Endothelial cell of umbilical vein (primary cell): ENCODE measurements around the gene GAL. TPM values are rescaled to one million over a fixed set of nuclear protein-coding genes. Genes with fewer than 3 reads are reported as not detected.

Experiments used
- BruUV-seq: library from RNA; stranded (reverse); fragments of 400-500 nt; replicated peaks from 2 replicates; lab custom pipeline; 2021; lab: Mats Ljungman, UMichigan
- CTCF ChIA-PET: fragments of 300-600, 350-600 bp; sonication (Branson Sonifier 250); formaldehyde crosslinking; loops from one replicate; lab custom pipeline; 2021; ENCODE audit warnings: antibody characterized with exemption, inconsistent platforms; lab: Charles Lee
- POLR2A ChIA-PET: fragments of 300-600, 350-600 bp; sonication (Branson Sonifier 250); formaldehyde crosslinking; loops from one replicate; lab custom pipeline; 2021; ENCODE audit warnings: antibody characterized with exemption, inconsistent platforms; lab: Charles Lee
- DNase-seq: peaks from one replicate; pipeline ENCODE4 v3.0.0-alpha.2; 2011; ENCODE audit warnings: low read depth, low spot score
- FAIRE-seq: peaks from 2 replicates; lab custom pipeline; 2011; peaks lifted over from hg19 to GRCh38; lab: Jason Lieb, UNC
- H2AFZ ChIP-seq: 2 replicates; pipeline ENCODE4 v1.6.0; 2012; ENCODE audit warnings: low read depth, low read length, control low read depth, inconsistent platforms
- H3K27ac ChIP-seq: 2 replicates; pipeline ENCODE4 v1.5.1; 2011; ENCODE audit warnings: low read depth, mild to moderate bottlenecking, control low read depth, low read length, moderate library complexity; ENCODE audit not compliant: insufficient read depth
- H3K27me3 ChIP-seq, 2 experiments: 2 replicates each; pipeline versions ENCODE4 v1.6.0 to v1.6.1; 2011; ENCODE audit warnings: low read length in 2 of 2, mixed read lengths in 1 of 2; ENCODE audit not compliant: control insufficient read depth in 2 of 2, insufficient read depth in 2 of 2
- H3K36me3 ChIP-seq, 2 experiments: 2 replicates in 1 of 2; 3 replicates in 1 of 2; pipeline ENCODE4 v1.5.1; 2011; ENCODE audit warnings: low read length in 2 of 2, mild to moderate bottlenecking in 1 of 2, moderate library complexity in 1 of 2; ENCODE audit not compliant: control insufficient read depth in 2 of 2, insufficient read depth in 2 of 2; ENCODE audit errors: extremely low read depth in 1 of 2
- H3K4me1 ChIP-seq: 3 replicates; pipeline ENCODE4 v1.5.1; 2011; ENCODE audit warnings: mild to moderate bottlenecking, low read length; ENCODE audit not compliant: control insufficient read depth, insufficient read depth; ENCODE audit errors: extremely low read depth
- H3K4me2 ChIP-seq: 2 replicates; pipeline ENCODE4 v1.6.1; 2011; ENCODE audit warnings: low read length, control low read depth, mixed read lengths; ENCODE audit not compliant: insufficient read depth
- H3K4me3 ChIP-seq, 3 experiments: fragments of 200-600 bp in 1 of 3; sonication (generic), shearing (Covaris generic) in 1 of 3; replicated peaks in 1 of 3; 2 replicates each; pipeline ENCODE4 v1.5.1; 2011 to 2016; ENCODE audit warnings: control low read depth in 3 of 3, low read length in 3 of 3, mild to moderate bottlenecking in 2 of 3, inconsistent platforms in 1 of 3, low read depth in 1 of 3, moderate library complexity in 1 of 3; ENCODE audit not compliant: insufficient read depth in 1 of 3
- H3K79me2 ChIP-seq: 2 replicates; pipeline ENCODE4 v1.6.0; 2012; ENCODE audit warnings: low read length, inconsistent platforms; ENCODE audit not compliant: control insufficient read depth, insufficient read depth
- H3K9ac ChIP-seq: replicated peaks from 2 replicates; pipeline ENCODE3; 2011; ENCODE audit warnings: low read length, control low read depth; ENCODE audit not compliant: insufficient read depth; ENCODE audit errors: extremely low read depth
- H3K9me1 ChIP-seq: replicated peaks from 3 replicates; pipeline ENCODE4 v1.6.0; 2011; ENCODE audit warnings: mild to moderate bottlenecking, low read length; ENCODE audit not compliant: control insufficient read depth, insufficient read depth; ENCODE audit errors: extremely low read depth
- H3K9me3 ChIP-seq: replicated peaks from 2 replicates; pipeline ENCODE4 v1.5.1; 2012; ENCODE audit warnings: low read length, inconsistent platforms; ENCODE audit not compliant: control insufficient read depth, insufficient read depth
- H4K20me1 ChIP-seq: replicated peaks from 2 replicates; pipeline ENCODE3; 2011; ENCODE audit warnings: mild to moderate bottlenecking, low read length; ENCODE audit not compliant: control insufficient read depth, insufficient read depth; ENCODE audit errors: extremely low read depth
- CTCF ChIP-seq, 2 donors: IDR thresholded peaks; 1 replicate in 1 of 2; 2 replicates in 1 of 2; pipeline ENCODE4 v1.5.1; 2011; ENCODE audit warnings: low read length in 2 of 2, mild to moderate bottlenecking in 2 of 2, moderate library complexity in 2 of 2, control low read depth in 1 of 2, inconsistent platforms in 1 of 2, low read depth in 1 of 2; ENCODE audit not compliant: insufficient read depth in 1 of 2; ENCODE audit errors: extremely low read depth in 1 of 2
- EZH2 ChIP-seq: IDR thresholded peaks from 2 replicates; pipeline ENCODE4 v1.6.1; 2012; ENCODE audit warnings: borderline replicate concordance, low read depth, mild to moderate bottlenecking, moderate library complexity, low read length, inconsistent platforms; ENCODE audit not compliant: severe bottlenecking
- FOS ChIP-seq: IDR thresholded peaks from 2 replicates; pipeline ENCODE4 v1.6.1; 2011; ENCODE audit warnings: mild to moderate bottlenecking, low read length, moderate library complexity, borderline replicate concordance; ENCODE audit not compliant: insufficient read depth
- GATA2 ChIP-seq: IDR thresholded peaks from 2 replicates; pipeline ENCODE4 v1.7.0; 2011; ENCODE audit warnings: low read depth, mild to moderate bottlenecking, moderate library complexity, mixed read lengths, low read length; ENCODE audit not compliant: insufficient read length, insufficient read depth
- JUN ChIP-seq: IDR thresholded peaks from 2 replicates; pipeline ENCODE4 v1.6.1; 2011; ENCODE audit warnings: borderline replicate concordance, low read depth; ENCODE audit not compliant: insufficient read length, insufficient read depth
- MYC ChIP-seq: IDR thresholded peaks from one replicate; pipeline ENCODE4 v1.6.1; 2011; ENCODE audit warnings: mild to moderate bottlenecking, low read depth, low read length
- POLR2A ChIP-seq: IDR thresholded peaks from 2 replicates; pipeline ENCODE4 v1.6.1; 2012; ENCODE audit warnings: low read depth, mild to moderate bottlenecking, control low read depth, low read length
- POLR2AphosphoS5 ChIP-seq: IDR thresholded peaks from 2 replicates; pipeline ENCODE4 v1.6.1; 2012; ENCODE audit warnings: low read depth, mild to moderate bottlenecking, control low read depth, low read length, moderate library complexity; ENCODE audit not compliant: insufficient read depth
- dilution Hi-C: fragments of 300-500 bp; cut with MboI; formaldehyde crosslinking; loops from one replicate; pipeline ENCODE4 v1.15.0; 2019; ENCODE audit warnings: low sequenced_read_pairs; ENCODE audit not compliant: extremely low pct_ligation_motif_present
- intact Hi-C: fragments of 100-400 bp; cut with micrococcal nuclease; formaldehyde crosslinking; loops from one replicate; pipeline ENCODE4 v1.10.0; 2022
- polyA plus RNA-seq, 4 experiments: library from polyadenylated mRNA; depleted of rRNA in 3 of 4; stranded (reverse) in 3 of 4; unstranded in 1 of 4; fragments of >200 nt; gene quantifications; 2 replicates each; pipeline versions ENCODE4 v1.2.1 to v1.2.3, GENCODE V29; 2011 to 2012; ENCODE audit warnings: missing spikeins in 1 of 4
- total RNA-seq: library from RNA; stranded (reverse); gene quantifications from 2 replicates; pipeline ENCODE4 v1.2.3, GENCODE V29; 2021
- TF ChIP-seq, protein P1 (sequence below): IDR thresholded peaks from 2 replicates; pipeline ENCODE4 v1.6.1; 2011; ENCODE audit not compliant: insufficient read depth, insufficient read length

GAL gene
- total and polyA plus RNA-seq, 2 donors (not counting 3 experiments of a cell fraction or from before 2014, with no cell fraction given), result 1.2 to 9.8 TPM

- Histone ChIP-seq H3K4me1 (peaks cover 7% of the 10 kb centered on the region), H3K27me3 (no peaks in the 10 kb centered on the region), H3K9ac (no peak overlapping the region), H2AFZ (no peak overlapping the region), H3K4me2 (no peak overlapping the region), H3K79me2 (no peaks in the 10 kb centered on the region), H3K4me3 (no peak overlapping the region), H3K36me3 (no peaks in the 10 kb centered on the region), H3K27ac (no peak overlapping the region), H3K9me1 (no peaks in the 10 kb centered on the region), H4K20me1 (no peaks in the 10 kb centered on the region), H3K9me3 (no peaks in the 10 kb centered on the region)
- CTCF ChIA-PET, result interaction anchor here (1.8 kb wide), 1 partner anchor 15 kb away, joined by 4 read pairs; no protein-coding TSS in a partner anchor
- dilution Hi-C loops (no loop called here), intact Hi-C loops (no loop called here)
- BruUV-seq, result no TSS peak
- DNase-seq (no peak), FAIRE-seq (no peak)
- no peak for TF ChIP-seq POLR2A
- TF ChIP-seq, protein P1, sequence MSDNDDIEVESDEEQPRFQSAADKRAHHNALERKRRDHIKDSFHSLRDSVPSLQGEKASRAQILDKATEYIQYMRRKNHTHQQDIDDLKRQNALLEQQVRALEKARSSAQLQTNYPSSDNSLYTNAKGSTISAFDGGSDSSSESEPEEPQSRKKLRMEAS, result no peak
- TF ChIP-seq JUN, result no peak
- no peak for TF ChIP-seq EZH2
- no peak for TF ChIP-seq GATA2
- no peak for TF ChIP-seq POLR2AphosphoS5
- no peak for TF ChIP-seq CTCF (IDR thresholded peaks at IDR 0.05; ENCODE audit: extremely low read depth in 1 of 2, insufficient read depth in 1 of 2, low read depth in 1 of 2, low read length in 2 of 2)
- no peak for TF ChIP-seq FOS
- TF ChIP-seq MYC, result no peak
- POLR2A ChIA-PET, result no interaction called here
Measured at GRCh38 chr11:68673991-68674390, 10.4 kb upstream of the GAL start.
